HEK293 (cell line): ENCODE results near the gene HDAC7.

Source experiments
- CTCF ChIA-PET: fragments of 350-600 bp; formaldehyde crosslinking; extraction: SDS; loops from one replicate; lab custom pipeline; 2021; ENCODE audit warnings: antibody characterized with exemption; lab: Yijun Ruan, JAX
- POLR2A ChIA-PET: fragments of 300-600 bp; formaldehyde crosslinking; extraction: SDS; loops from one replicate; lab custom pipeline; 2020; ENCODE audit warnings: antibody characterized with exemption, inconsistent platforms; lab: Yijun Ruan, JAX
- H3K27ac ChIP-seq: fragments of 200-500 bp; sonication (Bioruptor generic); 2 replicates; pipeline ENCODE4 v1.5.1; 2014; ENCODE audit warnings: low read depth, low read length, control low read depth, inconsistent platforms; ENCODE audit errors: extremely low read depth
- H3K36me3 ChIP-seq, 2 experiments: fragments of 200-500 bp in 1 of 2; sonication (Bioruptor generic) in 1 of 2; 1 replicate in 1 of 2; 2 replicates in 1 of 2; pipeline ENCODE4 v1.5.1; 2014 to 2017; ENCODE audit warnings: inconsistent platforms in 2 of 2, low read length in 2 of 2; ENCODE audit not compliant: control insufficient read depth in 2 of 2, insufficient read depth in 1 of 2
- H3K4me1 ChIP-seq: fragments of 200-500 bp; sonication (Bioruptor generic); 2 replicates; pipeline ENCODE4 v1.5.1; 2014; ENCODE audit warnings: mild to moderate bottlenecking, low read length, inconsistent platforms; ENCODE audit not compliant: control insufficient read depth, insufficient read depth
- H3K4me3 ChIP-seq: 2 replicates; pipeline ENCODE4 v1.5.1; 2011; ENCODE audit warnings: low read depth, mild to moderate bottlenecking, control low read depth, low read length, moderate library complexity
- H3K9me3 ChIP-seq: fragments of 200-500 bp; sonication (Bioruptor generic); 2 replicates; pipeline ENCODE4 v1.5.1; 2014; ENCODE audit warnings: low read depth, low read length, inconsistent platforms; ENCODE audit not compliant: control insufficient read depth, insufficient read depth
- EGR2 ChIP-seq: fragments of 450-650 bp; formaldehyde crosslinking; IDR thresholded peaks from 2 replicates; pipeline ENCODE4 v1.5.1; 2016; ENCODE audit warnings: low read depth, missing biosample characterization, missing genetic modification characterization
- SCRT2 ChIP-seq: fragments of 450-650 bp; formaldehyde crosslinking; IDR thresholded peaks from 2 replicates; pipeline ENCODE4 v1.5.1; 2016; ENCODE audit warnings: missing biosample characterization, missing genetic modification characterization
- SP7 ChIP-seq: fragments of 450-650 bp; formaldehyde crosslinking; IDR thresholded peaks from 2 replicates; pipeline ENCODE4 v1.5.1; 2016; ENCODE audit warnings: missing biosample characterization, missing genetic modification characterization
- YY1 ChIP-seq: fragments of 450-650 bp; formaldehyde crosslinking; IDR thresholded peaks from 2 replicates; pipeline ENCODE4 v1.5.1; 2018; ENCODE audit warnings: missing biosample characterization, missing genetic modification characterization
- ZBTB17 ChIP-seq: fragments of 450-650 bp; formaldehyde crosslinking; IDR thresholded peaks from 2 replicates; pipeline ENCODE4 v1.5.1; 2016; ENCODE audit warnings: missing biosample characterization, missing genetic modification characterization
- ZBTB21 ChIP-seq: fragments of 450-650 bp; formaldehyde crosslinking; IDR thresholded peaks from 2 replicates; pipeline ENCODE4 v1.5.1; 2017; ENCODE audit warnings: missing biosample characterization, missing genetic modification characterization
- ZFHX2 ChIP-seq: fragments of 450-650 bp; formaldehyde crosslinking; conservative IDR thresholded peaks from 2 replicates; pipeline ENCODE4 v1.5.1; 2016; ENCODE audit warnings: missing biosample characterization, missing genetic modification characterization
- ZNF148 ChIP-seq: fragments of 450-650 bp; formaldehyde crosslinking; IDR thresholded peaks from 2 replicates; pipeline ENCODE4 v1.5.0; 2017; ENCODE audit warnings: missing biosample characterization, missing genetic modification characterization, borderline replicate concordance
- ZNF174 ChIP-seq: fragments of 450-650 bp; formaldehyde crosslinking; IDR thresholded peaks from 2 replicates; pipeline ENCODE4 v1.5.0; 2017; ENCODE audit warnings: missing biosample characterization, mild to moderate bottlenecking, missing genetic modification characterization
- ZNF335 ChIP-seq: fragments of 450-650 bp; formaldehyde crosslinking; conservative IDR thresholded peaks from 2 replicates; pipeline ENCODE4 v1.5.1; 2016; ENCODE audit warnings: missing biosample characterization, missing genetic modification characterization
- ZNF549 ChIP-seq: fragments of 450-650 bp; IDR thresholded peaks from 2 replicates; pipeline ENCODE4 v1.5.1; 2018; ENCODE audit warnings: missing biosample characterization, missing genetic modification characterization, mild to moderate bottlenecking, inconsistent platforms, moderate library complexity
- ZNF600 ChIP-seq: fragments of 450-650 bp; formaldehyde crosslinking; IDR thresholded peaks from 2 replicates; pipeline ENCODE4 v1.5.1; 2016; ENCODE audit warnings: missing biosample characterization, missing genetic modification characterization
- ZNF707 ChIP-seq: fragments of 450-650 bp; formaldehyde crosslinking; IDR thresholded peaks from 2 replicates; pipeline ENCODE4 v1.5.1; 2016; ENCODE audit warnings: missing biosample characterization, missing genetic modification characterization

Gene HDAC7

GRCh38 chr12:47776471-47777143 lies 43.1 kb downstream of the HDAC7 start:
- Histone ChIP-seq H3K4me1 (no peaks in the 10 kb centered on the region; the same call in 1 of the 2 replicates), H3K36me3 (peaks cover 0 to 4% of the 10 kb centered on the region in 2 experiments; a peak in 1 of 3 replicates), H3K4me3 (no peak overlapping the region), H3K9me3 (no peaks in the 10 kb centered on the region), H3K27ac (peak overlapping the region; percentile 12; the same call in 1 of the 2 replicates)
- POLR2A ChIA-PET, result interaction anchor here (0.6 to 1.3 kb wide), 2 partner anchors 8 to 44 kb away, joined by 3 to 4 read pairs; no protein-coding TSS in a partner anchor
- TF ChIP-seq ZFHX2 (tag by site-specific recombination) (peak; percentile 86), ZNF335 (tag by site-specific recombination) (peak; percentile 31), ZBTB21 (tag by site-specific recombination) (no peak), EGR2 (tag by site-specific recombination) (peak; percentile 65; the same call in 1 of the 2 replicates), ZNF148 (no peak), ZNF549 (no peak)
- CTCF ChIA-PET, result interaction anchor here (0.7 to 19.6 kb wide), 8 partner anchors 8 to 173 kb away, joined by 3 to 784 read pairs (median 53); no protein-coding TSS in a partner anchor

- POLR2A ChIA-PET, result interaction anchor here (1.4 kb wide), 1 partner anchor 33 kb away, joined by 4 read pairs; no protein-coding TSS in a partner anchor
- TF ChIP-seq SP7 (tag by site-specific recombination) (0 out of 2 replicates have a peak, but pooled peaks have one; percentile 30), ZNF600 (tag by site-specific recombination) (peak; percentile 16; the same call in 1 of the 2 replicates), ZBTB17 (tag by site-specific recombination) (0 out of 2 replicates have a peak, but pooled peaks have one; percentile 29), ZNF174 (no peak)
- no peak overlapping the region for H3K27ac ChIP-seq
- no peaks in the 10 kb centered on the region for H3K9me3 ChIP-seq
- H3K4me3 ChIP-seq, result no peak overlapping the region
- CTCF ChIA-PET, result interaction anchor here (0.7 to 19.6 kb wide), 9 partner anchors 7 to 1019 kb away, joined by 3 to 784 read pairs (median 10); no protein-coding TSS in a partner anchor
- H3K36me3 ChIP-seq, result no peaks in the 10 kb centered on the region
- H3K4me1 ChIP-seq, result no peaks in the 10 kb centered on the region; the same call in 1 of the 2 replicates
These were observed 44.4 kb downstream of the HDAC7 start for GRCh38 chr12:47775100-47775911.

- CTCF ChIA-PET, result interaction anchor here (0.7 to 19.6 kb wide), 6 partner anchors 6 to 63 kb away, joined by 3 to 784 read pairs (median 142); no protein-coding TSS in a partner anchor
- TF ChIP-seq YY1 (no peak), ZFHX2 (tag by site-specific recombination) (no peak), ZNF707 (tag by site-specific recombination) (no peak), SCRT2 (peak; percentile 56; the same call in 1 of the 2 replicates)
- H3K4me1 ChIP-seq, result no peaks in the 10 kb centered on the region; the same call in 1 of the 2 replicates
- POLR2A ChIA-PET, result interaction anchor here (1.4 kb wide), 1 partner anchor 32 kb away, joined by 4 read pairs; no protein-coding TSS in a partner anchor
- H3K9me3 ChIP-seq, result no peaks in the 10 kb centered on the region
- H3K27ac ChIP-seq, result no peak overlapping the region
- no peaks in the 10 kb centered on the region for H3K36me3 ChIP-seq
- H3K4me3 ChIP-seq, result no peak overlapping the region
These were observed 45.0 kb downstream of the HDAC7 start for GRCh38 chr12:47774663-47775062.
